Muscle layer of duodenum (tissue), 2 donors: Measurements from ENCODE around the gene F10.

Source experiments
- H3K27ac ChIP-seq: one replicate; pipeline ENCODE4 v1.7.0; 2013; ENCODE audit warnings: mild to moderate bottlenecking, low read length
- H3K27me3 ChIP-seq: one replicate; pipeline ENCODE4 v1.7.0; 2013; ENCODE audit warnings: low read depth, mild to moderate bottlenecking, control low read depth, low read length
- H3K36me3 ChIP-seq, 2 donors: one replicate each; pipeline ENCODE4 v1.7.0; 2013; ENCODE audit warnings: low read length in 2 of 2, control low read depth in 1 of 2, mild to moderate bottlenecking in 1 of 2; ENCODE audit not compliant: insufficient read depth in 2 of 2, control insufficient read depth in 1 of 2
- H3K4me1 ChIP-seq, 2 donors: one replicate each; pipeline ENCODE4 v1.7.0; 2013; ENCODE audit warnings: low read length in 2 of 2, mild to moderate bottlenecking in 2 of 2, control low read depth in 1 of 2, moderate library complexity in 1 of 2; ENCODE audit not compliant: insufficient read depth in 2 of 2, control insufficient read depth in 1 of 2
- H3K4me3 ChIP-seq, 2 donors: one replicate each; pipeline ENCODE4 v1.7.0; 2013; ENCODE audit warnings: low read length in 2 of 2, low read depth in 1 of 2, mild to moderate bottlenecking in 1 of 2
- H3K9me3 ChIP-seq, 2 donors: one replicate each; pipeline ENCODE4 v1.7.0; 2013; ENCODE audit warnings: low read length in 2 of 2, control low read depth in 1 of 2, mild to moderate bottlenecking in 1 of 2; ENCODE audit not compliant: control insufficient read depth in 1 of 2
- donor health status: healthy.

Gene F10

GRCh38 chr13:113172419-113172926, 49.9 kb downstream of the F10 start:
- peaks cover 11 to 46% of the 10 kb centered on the region in 2 donors for H3K36me3 ChIP-seq
- no peaks in the 10 kb centered on the region for H3K27me3 ChIP-seq
- no peaks in the 10 kb centered on the region for H3K4me1 ChIP-seq
- H3K9me3 ChIP-seq = no peaks in the 10 kb centered on the region
- no peak overlapping the region for H3K4me3 ChIP-seq
- H3K27ac ChIP-seq = no peak overlapping the region

GRCh38 chr13:113176280-113176679, 53.7 kb downstream of the F10 start:
- no peak overlapping the region for H3K4me3 ChIP-seq
- H3K9me3 ChIP-seq = no peaks in the 10 kb centered on the region
- H3K27ac ChIP-seq = no peak overlapping the region
- no peaks in the 10 kb centered on the region for H3K27me3 ChIP-seq
- peaks cover 43 to 81% of the 10 kb centered on the region in 2 donors for H3K36me3 ChIP-seq
- H3K4me1 ChIP-seq = no peaks in the 10 kb centered on the region

GRCh38 chr13:113176822-113177221, 54.2 kb downstream of the F10 start:
- Histone ChIP-seq H3K27ac (no peak overlapping the region), H3K27me3 (no peaks in the 10 kb centered on the region), H3K4me3 (no peak overlapping the region), H3K4me1 (no peaks in the 10 kb centered on the region), H3K36me3 (peaks cover 46 to 78% of the 10 kb centered on the region in 2 donors), H3K9me3 (no peaks in the 10 kb centered on the region)

DNA sequence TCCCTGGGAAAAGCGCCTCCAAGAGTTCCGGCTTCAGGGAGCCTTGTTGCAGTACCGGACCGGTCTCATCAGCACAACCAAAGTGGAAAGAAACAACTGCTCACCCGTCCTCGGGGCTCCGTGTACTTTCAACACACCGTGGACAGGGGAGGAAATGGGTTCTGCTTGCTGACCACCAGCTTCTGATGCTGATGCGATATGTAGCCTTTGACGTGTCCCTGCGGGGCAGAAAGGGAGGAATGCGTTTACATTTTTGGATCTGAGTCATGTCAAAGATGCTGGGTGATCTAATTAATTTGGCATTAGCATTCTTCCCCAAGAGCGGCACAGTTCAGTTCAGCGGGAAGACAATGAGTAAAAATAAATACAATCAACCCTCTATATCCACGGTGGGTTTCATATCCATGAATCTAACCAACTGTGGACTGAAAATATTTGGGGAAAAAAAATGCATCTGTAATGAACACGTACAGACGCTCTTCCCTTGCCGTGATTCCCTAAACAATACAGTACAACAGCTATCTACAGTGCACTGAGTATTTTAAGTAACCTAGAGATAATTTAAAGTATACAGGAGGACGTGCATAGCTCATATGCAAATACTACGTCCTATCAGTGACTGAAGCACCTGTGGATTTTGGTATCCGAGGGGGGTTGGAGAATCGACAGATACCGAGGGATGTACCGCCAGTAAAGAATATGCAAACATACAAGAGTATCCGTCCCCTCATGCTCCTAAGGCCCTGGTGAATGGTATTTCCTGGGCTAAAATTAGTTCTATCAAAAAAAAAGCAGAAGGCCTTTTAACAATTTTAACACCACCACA, 55.7 kb downstream of the F10 start:
- Histone ChIP-seq H3K9me3 (no peaks in the 10 kb centered on the region), H3K27me3 (no peaks in the 10 kb centered on the region), H3K36me3 (peaks cover 49 to 84% of the 10 kb centered on the region in 2 donors), H3K4me1 (no peaks in the 10 kb centered on the region), H3K27ac (no peak overlapping the region), H3K4me3 (no peak overlapping the region)

- no peak overlapping the region for H3K4me3 ChIP-seq
- H3K9me3 ChIP-seq = no peaks in the 10 kb centered on the region
- no peaks in the 10 kb centered on the region for H3K27me3 ChIP-seq
- H3K4me1 ChIP-seq = no peaks in the 10 kb centered on the region
- H3K36me3 ChIP-seq = peaks cover 54 to 89% of the 10 kb centered on the region in 2 donors
- no peak overlapping the region for H3K27ac ChIP-seq
Observed at GRCh38 chr13:113178896-113179167, 56.2 kb downstream of the F10 start.

GRCh38 chr13:113179374-113180230, 57.0 kb downstream of the F10 start:
- H3K36me3 ChIP-seq = peaks cover 59 to 93% of the 10 kb centered on the region in 2 donors
- no peaks in the 10 kb centered on the region for H3K27me3 ChIP-seq

GRCh38 chr13:113182046-113182445, 59.4 kb downstream of the F10 start:
- Histone ChIP-seq H3K4me1 (no peaks in the 10 kb centered on the region), H3K9me3 (no peaks in the 10 kb centered on the region), H3K27me3 (no peaks in the 10 kb centered on the region), H3K36me3 (peaks cover 57 to 86% of the 10 kb centered on the region in 2 donors), H3K4me3 (no peak overlapping the region), H3K27ac (no peak overlapping the region)

More at GRCh38 chr13:113179374-113180230, 57.0 kb downstream of the F10 start:
- no peak overlapping the region for H3K27ac ChIP-seq
- no peaks in the 10 kb centered on the region for H3K9me3 ChIP-seq
- no peak overlapping the region for H3K4me3 ChIP-seq
- no peaks in the 10 kb centered on the region for H3K4me1 ChIP-seq

DNA sequence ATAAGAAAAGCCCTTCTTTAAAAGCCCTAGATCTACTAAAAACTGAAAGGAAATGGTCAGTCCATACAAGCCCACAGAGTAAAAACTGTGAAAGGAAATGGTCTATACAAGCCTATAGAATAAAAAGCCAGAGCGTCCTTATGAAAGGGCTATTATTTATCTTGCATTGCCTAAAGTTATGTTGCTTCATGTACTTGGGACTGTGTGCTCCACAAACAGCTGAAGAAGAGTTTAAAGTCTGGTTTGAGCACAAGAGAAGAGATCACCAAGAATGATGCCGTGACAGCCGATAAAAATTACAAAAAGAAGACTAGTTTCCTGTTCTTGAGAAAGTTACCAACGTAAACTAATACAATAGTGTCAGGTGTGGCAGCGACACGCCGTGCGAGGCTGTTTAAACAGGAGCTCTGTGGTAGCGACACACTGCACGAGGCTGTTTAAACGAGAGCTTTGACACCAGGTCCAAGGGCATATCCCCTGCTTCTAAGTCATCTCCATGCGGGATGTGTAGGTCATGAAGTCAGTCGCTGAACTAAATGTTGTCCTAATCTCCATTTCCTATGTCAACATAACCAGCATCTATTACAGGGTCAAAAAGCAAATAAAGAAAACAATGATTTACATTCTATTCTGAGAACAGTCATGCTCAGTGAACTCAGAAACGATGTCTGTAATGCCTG, 61.0 kb downstream of the F10 start:
- no peak overlapping the region for H3K27ac ChIP-seq

DNA sequence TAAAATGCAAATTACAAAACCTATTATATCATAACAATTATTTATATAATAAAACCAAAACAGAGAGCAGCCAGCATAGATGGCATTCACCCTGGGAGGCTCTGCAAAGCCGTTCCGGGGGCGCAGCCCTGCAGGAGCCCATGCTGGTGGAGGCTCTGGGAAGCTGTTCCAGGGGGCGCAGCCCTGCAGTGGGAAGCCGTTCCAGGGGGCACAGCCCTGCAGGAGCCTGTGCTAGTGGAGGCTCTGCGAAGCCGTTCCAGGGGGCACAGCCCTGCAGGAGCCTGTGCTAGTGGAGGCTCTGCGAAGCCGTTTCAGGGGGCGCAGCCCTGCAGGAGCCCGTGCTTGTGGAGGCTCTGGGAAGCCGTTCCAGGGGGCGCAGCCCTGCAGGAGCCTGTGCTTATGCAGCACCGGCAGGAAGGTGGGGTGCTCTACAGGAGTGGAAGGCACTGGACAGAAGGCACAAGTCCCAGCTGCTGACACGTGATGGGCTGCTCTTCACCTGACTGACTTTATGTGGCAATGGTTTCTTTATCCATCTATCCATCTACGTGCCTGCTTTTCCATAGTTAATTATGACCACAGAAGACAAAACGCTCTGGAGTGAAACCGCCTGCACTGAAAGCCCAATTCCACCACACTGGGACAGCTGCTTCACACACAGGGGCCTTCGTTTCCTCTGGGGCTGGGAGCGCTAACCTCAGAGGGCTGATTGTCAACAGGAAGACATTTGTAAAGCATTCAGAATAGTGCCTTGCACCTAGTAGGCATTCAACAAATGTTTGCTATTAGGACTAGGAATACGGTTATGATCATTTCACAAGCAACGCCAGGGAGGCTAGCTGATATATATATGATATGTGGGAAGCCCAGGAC, 62.2 kb downstream of the F10 start:
- Histone ChIP-seq H3K27ac (no peak overlapping the region), H3K27me3 (no peaks in the 10 kb centered on the region), H3K36me3 (peaks cover 39 to 79% of the 10 kb centered on the region in 2 donors), H3K4me1 (no peaks in the 10 kb centered on the region), H3K4me3 (no peak overlapping the region), H3K9me3 (no peaks in the 10 kb centered on the region)

More for the DNA sequence above, 61.0 kb downstream of the F10 start:
- no peaks in the 10 kb centered on the region for H3K27me3 ChIP-seq
- H3K36me3 ChIP-seq = peaks cover 51 to 83% of the 10 kb centered on the region in 2 donors
- no peak overlapping the region for H3K4me3 ChIP-seq
- no peaks in the 10 kb centered on the region for H3K9me3 ChIP-seq
- no peaks in the 10 kb centered on the region for H3K4me1 ChIP-seq

GRCh38 chr13:113186061-113186900, 63.7 kb downstream of the F10 start:
- Histone ChIP-seq H3K27ac (no peak overlapping the region), H3K9me3 (no peaks in the 10 kb centered on the region), H3K4me3 (no peak overlapping the region), H3K36me3 (peaks cover 33 to 72% of the 10 kb centered on the region in 2 donors), H3K27me3 (no peaks in the 10 kb centered on the region), H3K4me1 (no peaks in the 10 kb centered on the region)
